GM12878 (cell line): Measurements from ENCODE around the gene TYW5. TPM values are rescaled to one million over a fixed set of nuclear protein-coding genes. Genes with fewer than 3 reads are reported as not detected.
A peak's percentile ranks its signal among the peaks of the same experiment; 100 is the strongest.

Source experiments
- ATF7 ChIP-seq: fragments of 450-650 bp; IDR thresholded peaks from 2 replicates; pipeline ENCODE4 v1.6.1; 2016; ENCODE audit warnings: low read depth, mild to moderate bottlenecking
- CHD4 ChIP-seq: fragments of 200-600 bp; sonication (generic); IDR thresholded peaks from 2 replicates; pipeline ENCODE4 v1.6.1; 2016; ENCODE audit warnings: mild to moderate bottlenecking
- CREM ChIP-seq: IDR thresholded peaks from 2 replicates; pipeline ENCODE4 v1.6.1; 2014; ENCODE audit warnings: antibody characterized with exemption, low read depth
- EED ChIP-seq: sonication (generic); IDR thresholded peaks from 2 replicates; pipeline ENCODE4 v1.6.1; 2016; ENCODE audit warnings: antibody characterized with exemption, low read depth
- EGR1 ChIP-seq, 2 experiments: IDR thresholded peaks; 1 replicate in 1 of 2; 2 replicates in 1 of 2; pipeline ENCODE4 v1.6.1; 2011 to 2012; ENCODE audit warnings: low read depth in 2 of 2, low read length in 2 of 2, borderline replicate concordance in 1 of 2, mild to moderate bottlenecking in 1 of 2, moderate library complexity in 1 of 2
- GABPA ChIP-seq: IDR thresholded peaks from 2 replicates; pipeline ENCODE4 v1.6.1; 2014; ENCODE audit warnings: antibody characterized with exemption, low read depth, mild to moderate bottlenecking, inconsistent platforms
- IRF4 ChIP-seq: IDR thresholded peaks from 2 replicates; pipeline ENCODE4 v1.6.1; 2011; ENCODE audit warnings: low read depth, low read length
- JUND ChIP-seq: IDR thresholded peaks from 2 replicates; pipeline ENCODE4 v1.6.1; 2012; ENCODE audit warnings: low read depth, mild to moderate bottlenecking, low read length, improper control_type of control experiment, moderate library complexity
- NBN ChIP-seq: fragments of 450-650 bp; IDR thresholded peaks from 2 replicates; pipeline ENCODE4 v1.6.1; 2016
- NFIC ChIP-seq: IDR thresholded peaks from 2 replicates; pipeline ENCODE4 v1.6.1; 2012; ENCODE audit warnings: low read depth, mild to moderate bottlenecking, inconsistent platforms, low read length, moderate library complexity
- NRF1 ChIP-seq: conservative IDR thresholded peaks from 2 replicates; pipeline ENCODE4 v1.6.1; 2011; ENCODE audit warnings: mild to moderate bottlenecking, low read depth, low read length, improper control_type of control experiment
- POU2F2 ChIP-seq: IDR thresholded peaks from 3 replicates; pipeline ENCODE4 v1.6.1; 2011; ENCODE audit warnings: low read depth, mild to moderate bottlenecking, low read length, borderline replicate concordance
- REST ChIP-seq: IDR thresholded peaks from 2 replicates; pipeline ENCODE4 v1.6.1; 2012; ENCODE audit warnings: mild to moderate bottlenecking, low read depth, low read length
- SIX5 ChIP-seq: IDR thresholded peaks from 2 replicates; pipeline ENCODE4 v1.6.1; 2011; ENCODE audit warnings: mild to moderate bottlenecking, low read depth, low read length, moderate library complexity; ENCODE audit not compliant: severe bottlenecking
- SUZ12 ChIP-seq: fragments of 200-600 bp; sonication (generic); IDR thresholded peaks from one replicate; pipeline ENCODE4 v1.6.1; 2018; ENCODE audit warnings: antibody characterized with exemption, mild to moderate bottlenecking; ENCODE audit not compliant: unreplicated experiment
- TAF1 ChIP-seq: IDR thresholded peaks from 2 replicates; pipeline ENCODE4 v1.6.1; 2011; ENCODE audit warnings: mild to moderate bottlenecking, low read depth, low read length, borderline replicate concordance
- TCF7 ChIP-seq: IDR thresholded peaks from 2 replicates; pipeline ENCODE4 v1.6.1; 2014; ENCODE audit warnings: antibody characterized with exemption, borderline replicate concordance
- YBX1 ChIP-seq: fragments of 450-650 bp; IDR thresholded peaks from 2 replicates; pipeline ENCODE4 v1.6.1; 2016; ENCODE audit warnings: antibody characterized with exemption
- ZBTB11 ChIP-seq: fragments of 450-650 bp; formaldehyde crosslinking; IDR thresholded peaks from 2 replicates; pipeline ENCODE4 v1.5.0; 2022; ENCODE audit warnings: mild to moderate bottlenecking, missing genetic modification characterization
- ZNF622 ChIP-seq: fragments of 450-650 bp; IDR thresholded peaks from 2 replicates; pipeline ENCODE4 v1.6.1; 2017; ENCODE audit warnings: mild to moderate bottlenecking, inconsistent platforms
- polyA plus RNA-seq, 11 experiments: library from polyadenylated mRNA; depleted of rRNA in 4 of 11; unstranded in 6 of 11; stranded (reverse) in 5 of 11; fragments of >200 nt; fragmentation: Nextera tagmentation in 4 of 11; fragmentation: Illumina TruSeq in 1 of 11; extraction: Ambion mirVana in 4 of 11; extraction: Trizol in 1 of 11; gene quantifications; 1 replicate in 1 of 11; 2 replicates in 10 of 11; pipeline versions ENCODE4 v1.2.1 to v1.2.3, GENCODE V29; 2011 to 2016; ENCODE audit warnings: inconsistent platforms in 2 of 11, missing spikeins in 2 of 11, low read depth in 1 of 11
- total RNA-seq, 4 experiments: library from RNA; depleted of rRNA in 3 of 4; stranded (reverse); fragments of >200 nt in 3 of 4; fragmentation: Illumina TruSeq in 1 of 4; extraction: Trizol in 1 of 4; gene quantifications; 2 replicates each; pipeline versions ENCODE4 v1.2.1 to v1.2.3, GENCODE V29; 2013 to 2021
- TF ChIP-seq, protein P1 (sequence below): IDR thresholded peaks from 2 replicates; pipeline ENCODE4 v1.6.1; 2011; ENCODE audit warnings: low read depth, mild to moderate bottlenecking, low read length, moderate library complexity, borderline replicate concordance; ENCODE audit errors: extremely low read depth
- TF ChIP-seq, protein P2 (sequence below): fragments of 450-650 bp; IDR thresholded peaks from 2 replicates; pipeline ENCODE4 v1.6.1; 2017; ENCODE audit warnings: mild to moderate bottlenecking

The TYW5 gene
- total and polyA plus RNA-seq, 10 of the 15 experiments (the other 5 are each of a cell fraction or from before 2014, with no cell fraction given): 4.6 to 11.8 (median 7.4) TPM

DNA sequence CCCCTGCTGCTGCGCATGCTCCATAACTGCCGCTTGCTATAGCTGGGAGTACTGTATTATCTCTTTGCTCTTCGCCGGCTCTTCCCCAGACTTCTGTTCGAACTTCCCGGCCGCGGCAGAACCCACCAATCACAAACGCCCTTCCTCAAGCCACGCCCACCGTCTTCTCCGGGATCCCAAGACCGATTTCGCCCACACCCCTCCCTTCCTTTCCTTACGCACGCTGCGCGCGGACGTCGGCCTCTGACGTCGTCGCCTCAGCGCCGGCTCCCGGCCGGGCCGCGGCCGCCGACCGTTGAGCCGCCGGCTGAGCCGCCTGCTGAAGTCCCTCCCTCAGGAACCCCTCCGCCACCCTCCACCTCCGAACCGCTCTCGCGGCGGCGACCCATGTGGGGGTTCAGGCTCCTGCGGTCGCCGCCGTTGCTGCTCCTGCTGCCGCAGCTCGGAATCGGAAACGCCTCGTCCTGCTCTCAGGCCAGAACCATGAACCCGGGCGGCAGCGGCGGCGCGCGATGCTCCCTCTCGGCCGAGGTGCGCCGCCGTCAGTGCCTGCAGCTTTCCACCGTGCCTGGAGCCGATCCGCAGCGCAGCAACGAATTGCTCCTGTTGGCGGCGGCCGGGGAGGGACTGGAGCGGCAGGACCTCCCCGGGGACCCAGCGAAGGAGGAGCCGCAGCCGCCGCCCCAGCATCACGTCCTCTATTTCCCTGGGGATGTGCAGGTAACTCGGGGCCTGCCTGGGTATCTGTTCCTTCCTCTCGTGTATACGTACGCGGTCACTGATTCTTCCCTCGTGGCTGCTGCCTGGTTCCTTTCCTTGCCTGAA is 44.0 kb downstream of the TYW5 start, which contains the start of gene C2orf69 (continued):
- TF ChIP-seq YBX1: no peak
- TF ChIP-seq, protein P1, sequence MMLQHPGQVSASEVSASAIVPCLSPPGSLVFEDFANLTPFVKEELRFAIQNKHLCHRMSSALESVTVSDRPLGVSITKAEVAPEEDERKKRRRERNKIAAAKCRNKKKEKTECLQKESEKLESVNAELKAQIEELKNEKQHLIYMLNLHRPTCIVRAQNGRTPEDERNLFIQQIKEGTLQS: no peak
- peak; percentile 74 for TF ChIP-seq TAF1
- TF ChIP-seq EED: peak; percentile 38
- TF ChIP-seq, protein P2, sequence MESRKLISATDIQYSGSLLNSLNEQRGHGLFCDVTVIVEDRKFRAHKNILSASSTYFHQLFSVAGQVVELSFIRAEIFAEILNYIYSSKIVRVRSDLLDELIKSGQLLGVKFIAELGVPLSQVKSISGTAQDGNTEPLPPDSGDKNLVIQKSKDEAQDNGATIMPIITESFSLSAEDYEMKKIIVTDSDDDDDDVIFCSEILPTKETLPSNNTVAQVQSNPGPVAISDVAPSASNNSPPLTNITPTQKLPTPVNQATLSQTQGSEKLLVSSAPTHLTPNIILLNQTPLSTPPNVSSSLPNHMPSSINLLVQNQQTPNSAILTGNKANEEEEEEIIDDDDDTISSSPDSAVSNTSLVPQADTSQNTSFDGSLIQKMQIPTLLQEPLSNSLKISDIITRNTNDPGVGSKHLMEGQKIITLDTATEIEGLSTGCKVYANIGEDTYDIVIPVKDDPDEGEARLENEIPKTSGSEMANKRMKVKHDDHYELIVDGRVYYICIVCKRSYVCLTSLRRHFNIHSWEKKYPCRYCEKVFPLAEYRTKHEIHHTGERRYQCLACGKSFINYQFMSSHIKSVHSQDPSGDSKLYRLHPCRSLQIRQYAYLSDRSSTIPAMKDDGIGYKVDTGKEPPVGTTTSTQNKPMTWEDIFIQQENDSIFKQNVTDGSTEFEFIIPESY: no peak
- peak; percentile 92 for TF ChIP-seq CREM
- no peak for TF ChIP-seq JUND
- no peak for TF ChIP-seq NFIC
- no peak for TF ChIP-seq SUZ12
- TF ChIP-seq CHD4: no peak
- TF ChIP-seq GABPA: no peak
- TF ChIP-seq ZBTB11: no peak
- no peak for TF ChIP-seq REST
- no peak for TF ChIP-seq ZNF622
- no peak for TF ChIP-seq ATF7
- TF ChIP-seq POU2F2: 0 out of 3 replicates have a peak, but pooled peaks have one; percentile 10
- TF ChIP-seq IRF4: no peak
- TF ChIP-seq TCF7: no peak
- TF ChIP-seq SIX5: no peak
- peak; percentile 23; the same call in 1 of the 2 replicates for TF ChIP-seq NRF1
- 0 out of 2 replicates have a peak, but pooled peaks have one; percentile 57 for TF ChIP-seq NBN
- TF ChIP-seq EGR1 (IDR thresholded peaks at IDR 0.05; ENCODE audit: borderline replicate concordance in 1 of 2, low read depth in 2 of 2, low read length in 2 of 2): peak; percentile 39 to 91; a peak in 2 of 3 replicates
